NCI-H526 (cell line): ENCODE data around the gene GALNT18.
A peak's percentile ranks its signal among the peaks of the same experiment; 100 is the strongest.

ENCODE experiments used
- DNase-seq, 2 experiments: peaks; one replicate each; lab custom pipeline; 2025; lab: John Stamatoyannopoulos, UW

Gene GALNT18

GRCh38 chr11:11624204-11624603, 2.4 kb upstream of the GALNT18 start:
- DNase-seq: no peak

GRCh38 chr11:11622772-11623171, 967 bp upstream of the GALNT18 start:
- DNase-seq: peak in 1 of 2 experiments; percentile 19

- DNase-seq: no peak
These were observed 518 bp upstream of the GALNT18 start for GRCh38 chr11:11622340-11622706.

- peak; percentile 38 to 82 for DNase-seq
These were observed 758 bp downstream of the GALNT18 start for GRCh38 chr11:11620921-11621572.

GRCh38 chr11:11620173-11620920, 1.5 kb downstream of the GALNT18 start:
- peak; percentile 43 to 82 for DNase-seq

- peak in 1 of 2 experiments; percentile 36 for DNase-seq
These were observed 2.8 kb downstream of the GALNT18 start for GRCh38 chr11:11618973-11619435.

- no peak for DNase-seq
These were observed 6.7 kb downstream of the GALNT18 start for GRCh38 chr11:11615086-11615485.

GRCh38 chr11:11612439-11612838, 9.4 kb downstream of the GALNT18 start:
- no peak for DNase-seq

GRCh38 chr11:11611381-11611780, 10.4 kb downstream of the GALNT18 start:
- DNase-seq: no peak

- no peak for DNase-seq
These were observed 13.0 kb downstream of the GALNT18 start for GRCh38 chr11:11608783-11609232.

GRCh38 chr11:11607772-11608171, 14.0 kb downstream of the GALNT18 start:
- DNase-seq: no peak

- no peak for DNase-seq
These were observed 15.9 kb downstream of the GALNT18 start for GRCh38 chr11:11605821-11606450.

GRCh38 chr11:11605181-11605580, 16.6 kb downstream of the GALNT18 start:
- peak; percentile 60 to 73 for DNase-seq

- DNase-seq: no peak
These were observed 17.3 kb downstream of the GALNT18 start for GRCh38 chr11:11604370-11604990.

- DNase-seq: no peak
These were observed 19.8 kb downstream of the GALNT18 start for GRCh38 chr11:11602011-11602410.

- no peak for DNase-seq
These were observed 21.5 kb downstream of the GALNT18 start for GRCh38 chr11:11600288-11600687.

GRCh38 chr11:11598243-11598642, 23.6 kb downstream of the GALNT18 start:
- DNase-seq: no peak

- no peak for DNase-seq
These were observed 27.6 kb downstream of the GALNT18 start for GRCh38 chr11:11594162-11594561.

- DNase-seq: no peak
These were observed 29.6 kb downstream of the GALNT18 start for GRCh38 chr11:11592146-11592684.

GRCh38 chr11:11589437-11589836, 32.4 kb downstream of the GALNT18 start:
- no peak for DNase-seq

GRCh38 chr11:11588891-11589290, 32.9 kb downstream of the GALNT18 start:
- no peak for DNase-seq

GRCh38 chr11:11588243-11588642, 33.6 kb downstream of the GALNT18 start:
- DNase-seq: no peak
